OCI-LY7 (cell line): Measurements from ENCODE around the gene GALNT2.

Experiments
- EZH2phosphoT487 ChIP-seq: fragments of 200-600 bp; sonication (generic); IDR thresholded peaks from 2 replicates; pipeline ENCODE4 v1.6.1; 2018; ENCODE audit warnings: low read depth, borderline replicate concordance, mild to moderate bottlenecking, mixed run types, antibody characterized with exemption, low read length, moderate library complexity, mixed read lengths
- TF ChIP-seq, protein P1 (sequence below): fragments of 200-600 bp; sonication (generic); conservative IDR thresholded peaks from 2 replicates; pipeline ENCODE4 v1.5.1; 2014; ENCODE audit warnings: mild to moderate bottlenecking, antibody characterized with exemption, low read length, moderate library complexity, mixed read lengths

DNA sequence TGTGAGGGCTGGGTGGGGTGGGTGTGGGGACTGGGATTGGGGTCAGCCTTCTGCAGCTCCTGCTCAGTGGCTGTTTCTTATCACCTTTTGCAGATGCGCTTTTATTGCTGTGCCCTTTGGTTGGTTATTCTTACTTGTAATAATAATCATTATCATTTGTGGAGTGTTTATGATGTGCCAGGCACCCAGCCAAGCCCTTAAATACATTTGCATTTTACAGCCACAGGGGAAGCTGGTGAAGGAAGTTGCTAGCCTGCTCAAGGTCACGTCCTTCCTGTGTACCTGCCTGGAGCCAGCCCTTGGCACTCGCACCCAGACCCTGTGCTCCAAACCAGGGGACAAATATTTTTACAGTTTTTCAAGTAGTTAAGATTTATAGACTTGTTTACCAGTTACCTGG, 215.1 kb downstream of the GALNT2 start:
- TF ChIP-seq, protein P1, sequence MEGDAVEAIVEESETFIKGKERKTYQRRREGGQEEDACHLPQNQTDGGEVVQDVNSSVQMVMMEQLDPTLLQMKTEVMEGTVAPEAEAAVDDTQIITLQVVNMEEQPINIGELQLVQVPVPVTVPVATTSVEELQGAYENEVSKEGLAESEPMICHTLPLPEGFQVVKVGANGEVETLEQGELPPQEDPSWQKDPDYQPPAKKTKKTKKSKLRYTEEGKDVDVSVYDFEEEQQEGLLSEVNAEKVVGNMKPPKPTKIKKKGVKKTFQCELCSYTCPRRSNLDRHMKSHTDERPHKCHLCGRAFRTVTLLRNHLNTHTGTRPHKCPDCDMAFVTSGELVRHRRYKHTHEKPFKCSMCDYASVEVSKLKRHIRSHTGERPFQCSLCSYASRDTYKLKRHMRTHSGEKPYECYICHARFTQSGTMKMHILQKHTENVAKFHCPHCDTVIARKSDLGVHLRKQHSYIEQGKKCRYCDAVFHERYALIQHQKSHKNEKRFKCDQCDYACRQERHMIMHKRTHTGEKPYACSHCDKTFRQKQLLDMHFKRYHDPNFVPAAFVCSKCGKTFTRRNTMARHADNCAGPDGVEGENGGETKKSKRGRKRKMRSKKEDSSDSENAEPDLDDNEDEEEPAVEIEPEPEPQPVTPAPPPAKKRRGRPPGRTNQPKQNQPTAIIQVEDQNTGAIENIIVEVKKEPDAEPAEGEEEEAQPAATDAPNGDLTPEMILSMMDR: no peak
- TF ChIP-seq EZH2phosphoT487: no peak
